Stimulated activated CD8-positive, alpha-beta memory T cell treated with anti-CD3 and anti-CD28 coated beads, Interleukin-4, amount 100 ng/mL, for 48 hours (primary cell): ENCODE data around the gene PRKCE.
A peak's percentile ranks its signal among the peaks of the same experiment; 100 is the strongest.
"Not testable (repeated sequence)": the region's sequence is repeated elsewhere in the genome, so short reads cannot be mapped to it uniquely, and the experiment has no call there.

Source experiments
- DNase-seq: peaks from one replicate; pipeline ENCODE4 v3.0.0-alpha.2; 2020

The PRKCE gene

GRCh38 chr2:45897842-45898241 is 246.4 kb downstream of the PRKCE start:
- no peak for DNase-seq

DNA sequence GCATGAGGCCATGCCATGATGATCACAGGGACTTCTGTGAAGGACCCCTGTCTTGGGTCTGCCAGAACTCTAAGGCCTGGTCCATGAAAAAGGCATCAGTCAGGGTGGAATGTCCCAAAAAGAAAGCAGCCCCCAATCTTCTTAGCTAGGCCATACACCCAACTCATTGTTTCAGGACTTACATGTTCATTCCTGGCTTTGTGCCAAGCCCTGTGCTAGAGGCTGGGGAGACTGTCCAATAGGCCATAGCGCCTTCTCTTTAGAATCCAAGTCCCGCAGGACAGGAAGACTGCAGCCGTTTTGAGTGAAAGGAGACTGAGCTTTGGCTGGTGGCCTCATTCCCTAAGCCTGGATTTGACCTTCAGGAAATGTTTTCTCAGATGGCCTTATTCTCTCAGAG is 247.3 kb downstream of the PRKCE start:
- DNase-seq: no peak

DNA sequence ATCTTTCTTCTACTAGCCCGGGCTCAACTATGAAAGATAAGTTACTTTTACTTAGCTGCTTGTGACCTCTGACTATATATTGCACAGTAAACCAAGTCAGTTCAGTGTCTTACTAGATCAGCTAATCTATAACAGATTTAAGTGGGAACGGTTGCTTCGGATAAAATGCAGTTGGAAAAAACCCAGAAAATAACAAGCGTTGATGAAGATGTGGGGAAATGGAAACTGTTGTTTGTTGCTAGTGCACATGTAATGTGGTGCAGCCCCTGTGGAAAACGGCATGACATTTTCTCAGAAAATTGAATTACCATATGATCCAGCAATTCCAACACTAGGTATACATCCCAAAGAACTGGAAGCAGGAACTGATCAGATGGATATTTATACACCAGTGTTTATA is 248.5 kb downstream of the PRKCE start:
- no peak for DNase-seq

DNA sequence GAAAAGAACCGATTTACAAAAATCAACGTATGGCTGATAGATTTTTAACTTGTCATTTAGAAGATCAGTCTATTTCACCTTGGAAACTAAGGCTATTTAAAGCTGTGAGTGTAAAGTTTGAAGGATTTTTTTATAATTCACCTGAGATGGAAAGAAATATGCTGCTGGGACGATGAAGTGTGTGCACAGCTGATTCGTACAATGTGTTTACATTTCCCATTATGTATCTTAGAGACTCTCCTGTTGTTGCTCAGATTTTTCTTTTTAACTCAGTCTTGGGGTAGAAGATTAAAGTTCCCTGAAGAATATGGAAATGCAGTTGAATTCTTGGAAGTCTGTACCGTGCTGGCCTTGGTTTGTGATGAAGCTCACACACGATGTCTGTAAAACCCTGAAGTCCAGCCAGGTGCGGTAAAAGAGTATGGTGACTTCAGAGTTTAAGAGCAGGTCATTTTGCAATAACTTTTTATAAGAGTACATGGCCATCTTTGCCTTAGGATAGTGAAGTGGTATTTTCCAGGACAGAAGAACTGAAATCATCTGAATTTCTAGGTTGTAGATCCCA is 250.1 kb downstream of the PRKCE start:
- no peak for DNase-seq

GRCh38 chr2:45902380-45902779 is 250.9 kb downstream of the PRKCE start:
- DNase-seq: no peak

GRCh38 chr2:45902781-45903375 is 251.4 kb downstream of the PRKCE start:
- DNase-seq: no peak

- DNase-seq: peak; percentile 38
Observed at GRCh38 chr2:45904267-45904945, 252.9 kb downstream of the PRKCE start.

DNA sequence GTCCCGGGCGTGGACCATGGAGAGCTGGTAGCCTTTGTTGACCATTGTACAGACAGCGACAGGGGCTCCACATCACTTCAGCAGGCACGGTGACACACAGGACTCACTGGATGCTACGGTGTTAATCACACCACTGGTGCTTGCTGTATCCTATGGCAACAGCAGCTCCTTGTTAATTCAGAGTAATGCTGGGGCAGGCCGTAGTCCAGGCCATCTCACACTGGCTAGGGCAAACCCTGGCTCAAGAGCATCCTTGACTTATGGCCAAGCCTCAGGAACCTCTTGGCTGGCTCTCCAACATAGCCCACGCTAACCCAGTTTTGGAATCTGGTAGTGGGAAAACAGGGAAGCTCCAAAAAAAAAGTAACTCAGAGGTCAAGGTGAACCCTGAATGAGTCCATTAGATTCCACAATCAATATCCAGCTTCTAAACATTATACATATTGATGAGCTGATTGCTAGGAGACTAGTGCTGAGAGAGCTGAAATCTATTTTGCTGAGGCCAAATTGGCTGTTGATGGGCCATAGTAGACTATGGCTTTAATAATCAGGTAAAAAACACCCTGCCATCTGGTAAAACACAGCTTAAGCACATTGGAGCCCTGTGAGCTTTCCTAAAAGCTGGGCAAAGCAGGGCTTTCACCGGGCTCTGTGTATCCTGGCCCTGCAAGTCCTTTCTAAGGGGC is 253.6 kb downstream of the PRKCE start:
- no peak for DNase-seq

DNA sequence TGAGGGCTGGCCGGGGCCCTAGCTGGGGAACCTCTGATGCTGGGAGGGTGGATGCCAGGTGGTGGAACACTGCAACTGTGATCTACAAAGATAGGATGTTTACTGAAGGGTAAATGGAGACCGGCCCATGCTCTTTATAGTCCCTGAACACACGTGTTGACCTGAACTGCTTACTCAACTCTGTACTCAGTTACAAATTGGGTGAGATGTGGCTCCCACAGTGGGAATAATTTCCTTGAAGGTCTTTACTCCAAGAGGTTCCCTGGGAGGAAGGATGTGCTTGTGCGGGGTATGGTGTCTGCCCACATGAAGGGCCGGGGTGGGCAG is 254.1 kb downstream of the PRKCE start:
- DNase-seq: no peak

GRCh38 chr2:45907592-45907991 is 256.1 kb downstream of the PRKCE start:
- no peak for DNase-seq

- DNase-seq: no peak
Observed at GRCh38 chr2:45908316-45909170, 257.1 kb downstream of the PRKCE start.

DNA sequence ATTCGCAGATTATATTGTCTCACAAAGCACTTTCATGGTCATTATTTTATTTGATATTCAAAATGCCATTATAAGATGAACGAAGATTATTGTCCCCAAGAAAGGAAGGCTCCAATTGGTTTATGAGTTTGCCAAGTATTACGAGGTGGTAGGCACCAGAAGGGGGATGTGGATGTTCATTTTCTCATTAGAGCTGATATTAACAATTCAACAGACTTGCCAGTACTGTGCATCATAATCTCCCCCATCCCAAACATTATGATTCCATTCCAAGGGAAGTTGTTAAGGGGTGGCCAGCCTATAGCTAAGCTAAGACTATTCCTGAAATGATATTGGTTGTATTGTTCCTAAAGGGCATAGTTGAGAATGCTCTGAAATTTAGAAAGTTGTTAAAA is 257.7 kb downstream of the PRKCE start:
- no peak for DNase-seq

GRCh38 chr2:45909677-45910191 is 258.3 kb downstream of the PRKCE start:
- no peak for DNase-seq

DNA sequence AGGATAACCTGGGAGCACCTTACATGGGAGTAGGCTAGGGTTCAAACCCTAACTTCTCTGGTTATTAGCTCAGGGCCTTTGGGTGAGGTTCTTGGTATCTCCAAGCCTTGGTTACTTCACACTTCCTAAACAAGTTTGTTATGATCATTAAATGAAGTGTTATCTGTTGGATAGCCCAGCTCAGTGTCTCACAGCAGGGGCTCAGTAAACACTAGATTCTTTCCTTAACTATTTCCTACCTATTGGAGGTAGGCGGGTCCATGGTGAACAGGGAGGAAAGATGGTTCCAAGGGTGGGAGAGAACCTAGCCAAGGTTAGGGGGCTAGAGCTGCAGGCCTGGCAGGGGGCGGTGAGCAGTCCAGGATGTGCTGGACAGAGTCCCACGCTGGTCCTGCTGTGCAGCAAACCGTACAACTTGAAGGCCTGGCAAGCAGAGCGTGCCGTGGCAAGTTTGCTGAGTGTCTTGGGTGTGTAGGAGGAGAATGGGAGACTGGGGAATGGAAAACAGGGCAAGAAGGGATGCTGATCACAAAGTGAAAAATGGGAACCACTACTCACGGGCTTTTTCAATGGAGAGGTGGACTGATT is 259.1 kb downstream of the PRKCE start:
- no peak for DNase-seq

DNA sequence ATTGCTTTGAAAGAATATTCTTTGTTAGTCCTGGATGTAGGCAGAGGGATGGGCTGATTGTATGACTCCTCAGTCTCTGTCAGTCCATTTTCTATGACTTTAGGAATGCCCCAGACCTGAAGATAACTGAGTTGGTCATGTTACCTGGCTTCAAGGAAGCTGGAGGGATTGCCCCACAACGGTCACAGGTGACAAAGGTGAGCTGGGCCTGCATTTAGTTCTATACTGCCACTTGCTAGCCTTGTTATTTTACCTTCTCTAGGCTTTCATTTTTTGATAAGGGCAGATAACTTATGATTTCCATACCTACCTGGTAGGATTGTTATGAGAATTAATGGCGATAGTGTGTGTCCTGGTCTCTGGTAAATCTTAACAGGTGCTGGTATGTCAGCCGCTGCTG is 260.1 kb downstream of the PRKCE start:
- no peak for DNase-seq

DNA sequence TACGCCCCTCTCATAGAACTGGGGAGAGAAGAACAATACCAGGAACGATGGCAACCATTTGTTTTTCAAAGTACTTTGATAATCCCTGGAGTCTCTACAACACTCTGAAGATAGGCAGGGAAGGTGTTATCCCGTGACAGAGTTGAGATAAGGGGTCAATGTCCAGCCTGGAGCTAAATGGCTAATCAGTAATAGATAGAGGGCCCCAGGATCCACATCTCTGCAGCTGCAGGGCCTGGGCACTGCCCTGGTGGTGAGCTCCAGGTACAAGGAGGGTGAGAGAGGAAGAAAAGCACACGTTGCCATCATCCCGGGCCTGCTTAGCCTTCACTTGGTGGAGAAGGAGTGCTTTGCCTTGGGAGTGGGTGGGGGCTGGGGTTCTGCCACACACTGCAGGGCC is 260.6 kb downstream of the PRKCE start:
- no peak for DNase-seq

GRCh38 chr2:45913539-45913938 is 262.1 kb downstream of the PRKCE start:
- DNase-seq: no peak

DNA sequence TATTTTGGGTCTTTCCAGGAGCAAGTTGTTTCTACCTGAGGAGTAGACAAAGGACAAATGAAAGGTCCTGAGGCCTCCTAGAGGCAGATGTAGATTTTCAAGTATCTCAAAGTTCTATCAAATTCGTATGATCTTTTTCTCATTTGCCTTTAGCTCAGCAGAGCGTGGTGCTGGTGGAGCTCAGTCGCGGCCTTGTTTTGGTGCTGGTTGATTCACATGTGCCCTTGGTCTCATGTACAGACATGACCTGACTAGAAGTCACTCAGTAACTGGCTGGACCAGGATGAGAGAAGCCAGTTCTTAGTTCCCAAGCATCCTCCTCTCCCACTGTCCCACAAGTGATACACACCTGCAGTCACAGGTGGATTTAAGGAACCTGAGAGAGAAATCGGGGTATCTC is 264.0 kb downstream of the PRKCE start:
- DNase-seq: no peak

DNA sequence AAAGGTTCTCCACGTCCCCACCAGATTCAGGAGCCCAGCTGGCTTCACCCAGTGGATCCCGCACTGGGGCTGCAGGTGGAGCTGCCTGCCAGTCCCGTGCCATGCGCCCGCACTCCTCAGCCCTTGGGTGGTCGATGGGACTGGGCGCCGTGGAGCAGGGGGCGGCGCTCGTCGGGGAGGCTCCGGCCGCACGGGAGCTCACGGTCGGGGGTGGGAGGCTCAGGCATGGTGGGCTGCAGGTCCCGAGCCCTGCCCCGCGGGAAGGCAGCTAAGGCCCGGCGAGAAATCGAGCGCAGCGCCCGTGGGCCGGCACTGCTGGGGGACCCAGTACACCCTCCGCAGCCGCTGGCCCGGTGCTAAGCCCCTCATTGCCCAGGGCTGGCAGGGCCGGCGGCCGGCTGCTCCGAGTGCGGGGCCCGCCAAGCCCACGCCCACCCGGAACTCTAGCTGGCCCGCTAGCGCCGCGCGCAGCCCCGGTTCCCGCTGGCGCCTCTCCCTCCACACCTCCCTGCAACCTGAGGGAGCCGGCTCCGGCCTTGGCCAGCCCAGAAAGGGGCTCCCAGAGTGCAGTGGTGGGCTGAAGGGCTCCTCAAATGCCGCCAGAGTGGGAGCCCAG is 266.2 kb downstream of the PRKCE start:
- not testable (repeated sequence) for DNase-seq

- DNase-seq: no peak
Observed at GRCh38 chr2:45918463-45919159, 267.1 kb downstream of the PRKCE start.

DNA sequence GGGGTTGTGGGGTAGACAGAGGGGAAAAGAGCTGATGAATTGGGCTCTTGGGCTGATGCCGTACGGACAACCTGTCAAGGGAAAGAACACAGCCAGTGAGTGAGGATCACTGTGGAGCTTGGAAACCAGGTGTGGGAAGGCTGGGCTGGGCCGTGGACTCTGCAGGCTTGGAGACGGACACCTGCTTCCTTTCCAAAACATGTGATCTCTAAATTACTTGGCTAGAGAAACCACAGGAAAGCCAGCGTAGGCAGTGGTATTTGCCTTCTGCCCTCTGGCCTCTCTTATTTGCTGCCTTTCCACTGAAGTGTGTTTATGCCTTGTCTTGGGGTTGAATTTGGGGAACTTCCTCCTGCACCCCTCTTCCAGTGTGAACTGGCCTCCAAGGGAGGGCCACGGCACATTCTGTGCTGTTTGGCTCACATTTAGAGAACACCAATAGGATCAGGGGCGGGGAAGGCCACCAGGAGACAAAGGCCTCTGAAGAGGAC is 267.7 kb downstream of the PRKCE start:
- DNase-seq: no peak
